OCI-LY1 (cell line): ENCODE data around the gene CTNND2.

ENCODE experiments used
- H2AFZ ChIP-seq: fragments of 200-600 bp; sonication (generic), shearing (Covaris generic); 2 replicates; pipeline ENCODE4 v1.6.0; 2014; ENCODE audit warnings: antibody characterized with exemption, mild to moderate bottlenecking, low read length
- H3F3A ChIP-seq: fragments of 200-600 bp; sonication (generic), shearing (Covaris generic); 2 replicates; pipeline ENCODE4 v1.6.0; 2014; ENCODE audit warnings: mild to moderate bottlenecking, antibody characterized with exemption, low read length, moderate library complexity; ENCODE audit not compliant: insufficient read depth
- H3K27ac ChIP-seq: fragments of 200-600 bp; sonication (generic); 2 replicates; pipeline ENCODE4 v1.5.1; 2014; ENCODE audit warnings: low read length, mixed run types, mild to moderate bottlenecking, low read depth; ENCODE audit not compliant: poor library complexity, severe bottlenecking
- H3K27me3 ChIP-seq: fragments of 200-600 bp; sonication (generic); 2 replicates; pipeline ENCODE4 v1.6.0; 2014; ENCODE audit warnings: antibody characterized with exemption, mild to moderate bottlenecking, low read length, moderate library complexity; ENCODE audit not compliant: insufficient read depth
- H3K36me3 ChIP-seq: fragments of 200-600 bp; sonication (generic); 2 replicates; pipeline ENCODE4 v1.6.1; 2014; ENCODE audit warnings: mild to moderate bottlenecking, antibody characterized with exemption, low read length, moderate library complexity, mixed read lengths; ENCODE audit not compliant: insufficient read depth
- H3K4me1 ChIP-seq: fragments of 200-600 bp; sonication (generic); 2 replicates; pipeline ENCODE4 v1.5.1; 2014; ENCODE audit warnings: mild to moderate bottlenecking, low read length, moderate library complexity; ENCODE audit not compliant: insufficient read depth, severe bottlenecking
- H3K4me2 ChIP-seq: fragments of 200-600 bp; sonication (generic), shearing (Covaris generic); 2 replicates; pipeline ENCODE4 v1.6.1; 2014; ENCODE audit warnings: low read length
- H3K4me3 ChIP-seq: fragments of 200-600 bp; sonication (generic); 2 replicates; pipeline ENCODE4 v1.5.1; 2014; ENCODE audit warnings: low read length, low read depth, mild to moderate bottlenecking, mixed read lengths; ENCODE audit not compliant: poor library complexity, severe bottlenecking
- H3K79me2 ChIP-seq: fragments of 200-600 bp; shearing (Covaris generic); 2 replicates; pipeline ENCODE4 v1.6.1; 2016; ENCODE audit warnings: mixed run types, low read length, mixed read lengths; ENCODE audit not compliant: insufficient read depth
- H3K9ac ChIP-seq: fragments of 200-600 bp; sonication (generic), shearing (Covaris generic); 2 replicates; pipeline ENCODE4 v1.6.1; 2014; ENCODE audit warnings: mild to moderate bottlenecking, low read length, mixed read lengths
- H3K9me2 ChIP-seq: fragments of 200-600 bp; sonication (generic), shearing (Covaris generic); 2 replicates; pipeline ENCODE4 v1.6.1; 2014; ENCODE audit warnings: low read depth, mild to moderate bottlenecking, low read length, mixed read lengths
- H3K9me3 ChIP-seq: fragments of 200-600 bp; shearing (Covaris generic); 2 replicates; pipeline ENCODE4 v1.6.1; 2014; ENCODE audit warnings: low read length, mixed read lengths
- H4K20me1 ChIP-seq: fragments of 200-600 bp; sonication (generic), shearing (Covaris generic); 2 replicates; pipeline ENCODE4 v1.6.0; 2016; ENCODE audit warnings: mild to moderate bottlenecking, low read length; ENCODE audit not compliant: insufficient read depth
- CTCF ChIP-seq: fragments of 200-600 bp; sonication (generic), shearing (Covaris generic); IDR thresholded peaks from 2 replicates; pipeline ENCODE4 v1.5.1; 2017; ENCODE audit warnings: mild to moderate bottlenecking, antibody characterized with exemption, low read length, moderate library complexity, mixed read lengths
- EZH2 ChIP-seq: fragments of 200-600 bp; sonication (generic), shearing (Covaris generic); IDR thresholded peaks from 2 replicates; pipeline ENCODE4 v1.8.0; 2017; ENCODE audit warnings: borderline replicate concordance, mixed run types, mild to moderate bottlenecking, antibody characterized with exemption, low read length, moderate library complexity, mixed read lengths

The CTNND2 gene

GRCh38 chr5:11509793-11510192 lies 394.5 kb downstream of the CTNND2 start:
- Histone ChIP-seq H3K27me3 (no peaks in the 10 kb centered on the region), H3K4me3 (no peak overlapping the region), H3F3A (no peaks in the 10 kb centered on the region), H3K9me3 (no peaks in the 10 kb centered on the region), H3K4me1 (no peaks in the 10 kb centered on the region), H3K36me3 (no peaks in the 10 kb centered on the region), H3K79me2 (no peaks in the 10 kb centered on the region), H4K20me1 (no peaks in the 10 kb centered on the region), H3K4me2 (no peak overlapping the region), H3K27ac (no peak overlapping the region), H2AFZ (no peak overlapping the region), H3K9ac (no peak overlapping the region), H3K9me2 (no peaks in the 10 kb centered on the region)
- no peak for TF ChIP-seq CTCF
- TF ChIP-seq EZH2: no peak

- Histone ChIP-seq H3K4me3 (no peak overlapping the region), H3F3A (no peaks in the 10 kb centered on the region), H3K4me2 (no peak overlapping the region), H3K9ac (no peak overlapping the region), H3K79me2 (no peaks in the 10 kb centered on the region), H3K27ac (no peak overlapping the region), H3K27me3 (no peaks in the 10 kb centered on the region), H3K36me3 (no peaks in the 10 kb centered on the region), H4K20me1 (no peaks in the 10 kb centered on the region), H3K9me3 (no peaks in the 10 kb centered on the region), H3K4me1 (no peaks in the 10 kb centered on the region), H2AFZ (no peak overlapping the region), H3K9me2 (no peaks in the 10 kb centered on the region)
- TF ChIP-seq EZH2 (no peak), CTCF (no peak)
These were observed 396.9 kb downstream of the CTNND2 start for GRCh38 chr5:11507156-11507910.

DNA sequence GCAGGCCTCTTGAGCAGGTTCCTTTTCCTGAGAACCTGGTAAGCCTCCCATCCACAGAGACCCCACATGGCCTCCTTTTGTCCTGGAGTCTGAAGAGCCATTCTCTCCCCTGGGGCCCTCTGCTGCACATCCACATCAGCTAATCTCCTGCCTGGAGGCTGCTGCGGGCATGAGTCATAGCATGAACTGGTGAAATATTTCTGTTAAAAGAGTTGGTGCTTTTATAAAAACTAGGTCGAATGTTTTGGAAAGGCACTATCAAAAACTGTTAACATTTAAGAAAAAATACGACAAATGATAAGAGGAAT lies 399.4 kb downstream of the CTNND2 start:
- no peak overlapping the region for H3K4me2 ChIP-seq
- H3K27me3 ChIP-seq: no peaks in the 10 kb centered on the region
- TF ChIP-seq CTCF (no peak), EZH2 (no peak)
- H3K9me3 ChIP-seq: no peaks in the 10 kb centered on the region
- H3K9ac ChIP-seq: no peak overlapping the region
- H3K4me3 ChIP-seq: no peak overlapping the region
- no peaks in the 10 kb centered on the region for H3K9me2 ChIP-seq
- no peaks in the 10 kb centered on the region for H3K36me3 ChIP-seq
- H3F3A ChIP-seq: no peaks in the 10 kb centered on the region
- H3K4me1 ChIP-seq: no peaks in the 10 kb centered on the region
- no peak overlapping the region for H2AFZ ChIP-seq
- no peak overlapping the region for H3K27ac ChIP-seq
- H3K79me2 ChIP-seq: no peaks in the 10 kb centered on the region
- no peaks in the 10 kb centered on the region for H4K20me1 ChIP-seq
